Activated T-cell treated with anti-CD3 and anti-CD28 coated beads for 24 hours (primary cell): Measurements from ENCODE around the gene ATE1.
"Not testable (repeated sequence)": the region's sequence is repeated elsewhere in the genome, so short reads cannot be mapped to it uniquely, and the experiment has no call there.

ENCODE experiments used
- DNase-seq: peaks from one replicate; pipeline ENCODE4 v3.0.0-alpha.2; 2020; ENCODE audit warnings: low read depth

Gene ATE1

GRCh38 chr10:121734589-121735045, 193.2 kb downstream of the ATE1 start:
- DNase-seq: no peak

- DNase-seq: no peak
Observed at GRCh38 chr10:121732656-121733445, 195.0 kb downstream of the ATE1 start.

GRCh38 chr10:121732172-121732571, 195.7 kb downstream of the ATE1 start:
- no peak for DNase-seq

GRCh38 chr10:121724282-121724681, 203.5 kb downstream of the ATE1 start:
- no peak for DNase-seq

GRCh38 chr10:121722665-121723064, 205.2 kb downstream of the ATE1 start:
- no peak for DNase-seq

GRCh38 chr10:121721257-121721656, 206.6 kb downstream of the ATE1 start:
- DNase-seq: no peak

GRCh38 chr10:121715969-121716368, 211.9 kb downstream of the ATE1 start:
- no peak for DNase-seq

GRCh38 chr10:121715076-121715475, 212.8 kb downstream of the ATE1 start:
- no peak for DNase-seq

GRCh38 chr10:121713486-121713885, 214.3 kb downstream of the ATE1 start:
- DNase-seq: no peak

- no peak for DNase-seq
Observed at GRCh38 chr10:121710971-121711370, 216.9 kb downstream of the ATE1 start.

GRCh38 chr10:121710207-121710606, 217.6 kb downstream of the ATE1 start:
- DNase-seq: no peak

GRCh38 chr10:121709675-121710073, 218.2 kb downstream of the ATE1 start:
- no peak for DNase-seq

- DNase-seq: no peak
Observed at GRCh38 chr10:121708728-121709674, 218.8 kb downstream of the ATE1 start.

- no peak for DNase-seq
Observed at GRCh38 chr10:121702351-121703320, 225.2 kb downstream of the ATE1 start.

- DNase-seq: no peak
Observed at GRCh38 chr10:121700416-121700815, 227.4 kb downstream of the ATE1 start.

- DNase-seq: not testable (repeated sequence)
Observed at GRCh38 chr10:121699703-121700102, 228.1 kb downstream of the ATE1 start.

GRCh38 chr10:121698902-121699301, 228.9 kb downstream of the ATE1 start:
- no peak for DNase-seq

- no peak for DNase-seq
Observed at GRCh38 chr10:121698336-121698735, 229.5 kb downstream of the ATE1 start.

GRCh38 chr10:121696854-121697253, 231.0 kb downstream of the ATE1 start:
- peak; percentile 7 for DNase-seq

GRCh38 chr10:121695731-121696464, 231.9 kb downstream of the ATE1 start:
- DNase-seq: no peak
